H1 (cell line): Measurements from ENCODE around the gene CATSPERD. TPM values are rescaled to one million over a fixed set of nuclear protein-coding genes. Genes with fewer than 3 reads are reported as not detected.

Source experiments
- CTCF ChIA-PET: fragments of 300-600 bp; sonication (Branson Sonifier 250); formaldehyde crosslinking; loops from one replicate; lab custom pipeline; 2021; ENCODE audit not compliant: partially characterized antibody; lab: Charles Lee
- POLR2A ChIA-PET: fragments of 300-600 bp; sonication (Branson Sonifier 250); formaldehyde crosslinking; loops from one replicate; lab custom pipeline; 2021; ENCODE audit warnings: inconsistent platforms; ENCODE audit not compliant: partially characterized antibody; lab: Charles Lee
- DNase-seq, 2 experiments: peaks; one replicate each; pipeline versions ENCODE4 v3.0.0 to v3.0.0-alpha.2; 2010 to 2022; ENCODE audit warnings: low spot score in 2 of 2, low read depth in 1 of 2, mixed read lengths in 1 of 2
- FAIRE-seq: peaks from 2 replicates; lab custom pipeline; 2011; peaks lifted over from hg19 to GRCh38; lab: Jason Lieb, UNC
- H2AFZ ChIP-seq: 2 replicates; pipeline ENCODE4 v1.8.1; 2012; ENCODE audit warnings: low read length, inconsistent platforms
- H2AK5ac ChIP-seq: 2 replicates; pipeline ENCODE4 v1.6.1; 2013; ENCODE audit warnings: low read depth, low read length
- H2BK120ac ChIP-seq: replicated peaks from 2 replicates; pipeline ENCODE3; 2013; ENCODE audit warnings: low read depth, low read length, inconsistent platforms
- H2BK12ac ChIP-seq: 2 replicates; pipeline ENCODE4 v1.6.1; 2013; ENCODE audit warnings: low read depth, low read length
- H2BK15ac ChIP-seq: 2 replicates; pipeline ENCODE4 v1.6.1; 2013; ENCODE audit warnings: low read length
- H2BK20ac ChIP-seq: 2 replicates; pipeline ENCODE4 v1.6.1; 2013; ENCODE audit warnings: low read length
- H2BK5ac ChIP-seq: 2 replicates; pipeline ENCODE4 v1.6.1; 2013; ENCODE audit warnings: low read depth, low read length
- H3K14ac ChIP-seq: 2 replicates; pipeline ENCODE4 v1.6.1; 2013; ENCODE audit warnings: inconsistent platforms; ENCODE audit not compliant: insufficient read length
- H3K18ac ChIP-seq: 2 replicates; pipeline ENCODE4 v1.6.1; 2013; ENCODE audit warnings: low read length; ENCODE audit errors: extremely low read depth
- H3K23ac ChIP-seq: 2 replicates; pipeline ENCODE4 v1.6.1; 2013; ENCODE audit warnings: inconsistent platforms; ENCODE audit not compliant: insufficient read length
- H3K23me2 ChIP-seq: 2 replicates; pipeline ENCODE4 v1.6.1; 2013; ENCODE audit warnings: low read depth, low read length
- H3K27ac ChIP-seq: 2 replicates; pipeline ENCODE4 v1.6.1; 2011; ENCODE audit warnings: low read depth, low read length, inconsistent platforms
- H3K27me3 ChIP-seq, 4 experiments: replicated peaks in 1 of 4; 1 replicate in 1 of 4; 2 replicates in 3 of 4; pipeline versions ENCODE4 v1.6.1 to v1.8.1; 2011 to 2013; ENCODE audit warnings: low read length in 3 of 4, mild to moderate bottlenecking in 3 of 4, inconsistent platforms in 2 of 4, mixed read lengths in 2 of 4, moderate library complexity in 1 of 4; ENCODE audit not compliant: control insufficient read depth in 3 of 4, insufficient read depth in 3 of 4; ENCODE audit errors: extremely low read depth in 1 of 4
- H3K36me3 ChIP-seq, 4 experiments: 2 replicates each; pipeline versions ENCODE4 v1.6.1 to v1.8.1; 2011 to 2013; ENCODE audit warnings: mild to moderate bottlenecking in 4 of 4, low read length in 3 of 4, moderate library complexity in 2 of 4, control low read depth in 1 of 4, inconsistent platforms in 1 of 4; ENCODE audit not compliant: insufficient read depth in 4 of 4, control insufficient read depth in 2 of 4
- H3K4ac ChIP-seq: replicated peaks from 2 replicates; pipeline ENCODE3; 2013; ENCODE audit warnings: low read length, low read depth, mixed read lengths, inconsistent platforms; ENCODE audit not compliant: insufficient read length
- H3K4me1 ChIP-seq, 4 experiments: replicated peaks in 1 of 4; 1 replicate in 1 of 4; 2 replicates in 3 of 4; pipeline versions ENCODE4 v1.6.1 to v1.8.1; 2011 to 2013; ENCODE audit warnings: low read length in 3 of 4, inconsistent platforms in 2 of 4, mixed read lengths in 1 of 4; ENCODE audit not compliant: insufficient read depth in 4 of 4, control insufficient read depth in 3 of 4
- H3K4me2 ChIP-seq, 2 experiments: 2 replicates each; pipeline versions ENCODE4 v1.6.1 to v1.8.1; 2011 to 2013; ENCODE audit warnings: low read depth in 2 of 2, low read length in 2 of 2, control low read depth in 1 of 2, inconsistent platforms in 1 of 2, mild to moderate bottlenecking in 1 of 2; ENCODE audit not compliant: insufficient read depth in 1 of 2
- H3K4me3 ChIP-seq, 4 experiments: fragments of 200-600, 300-600 bp in 1 of 4; sonication (generic), shearing (Covaris generic), sonication (Bioruptor Twin) in 1 of 4; 2 replicates each; pipeline versions ENCODE4 v1.5.1 to v1.8.1; 2011 to 2016; ENCODE audit warnings: low read length in 4 of 4, low read depth in 3 of 4, control low read depth in 2 of 4, inconsistent platforms in 2 of 4, mild to moderate bottlenecking in 2 of 4, mixed read lengths in 1 of 4, moderate library complexity in 1 of 4; ENCODE audit not compliant: insufficient read depth in 2 of 4; ENCODE audit errors: extremely low read depth in 1 of 4
- H3K56ac ChIP-seq: replicated peaks from 2 replicates; pipeline ENCODE3; 2013; ENCODE audit warnings: low read depth, mild to moderate bottlenecking, mixed read lengths, low read length, inconsistent platforms; ENCODE audit not compliant: insufficient read length
- H3K79me1 ChIP-seq: 2 replicates; pipeline ENCODE4 v1.6.1; 2013; ENCODE audit warnings: low read depth, low read length, control low read depth
- H3K79me2 ChIP-seq, 2 experiments: 2 replicates each; pipeline versions ENCODE4 v1.6.1 to v1.8.1; 2012 to 2013; ENCODE audit warnings: low read length in 2 of 2, mild to moderate bottlenecking in 2 of 2, inconsistent platforms in 1 of 2; ENCODE audit not compliant: insufficient read depth in 2 of 2, control insufficient read depth in 1 of 2
- H3K9ac ChIP-seq, 4 experiments: replicated peaks in 1 of 4; 1 replicate in 1 of 4; 2 replicates in 3 of 4; pipeline versions ENCODE4 v1.6.1 to v1.8.1; 2011 to 2013; ENCODE audit warnings: low read depth in 3 of 4, low read length in 3 of 4, control low read depth in 2 of 4, mild to moderate bottlenecking in 2 of 4, moderate library complexity in 2 of 4, inconsistent platforms in 1 of 4; ENCODE audit errors: extremely low read depth in 1 of 4
- H3K9me3 ChIP-seq, 2 experiments: 2 replicates each; pipeline versions ENCODE4 v1.6.1 to v1.8.1; 2012 to 2013; ENCODE audit warnings: mild to moderate bottlenecking in 2 of 2, moderate library complexity in 2 of 2, control low read depth in 1 of 2, inconsistent platforms in 1 of 2, low read depth in 1 of 2, low read length in 1 of 2, mixed read lengths in 1 of 2; ENCODE audit not compliant: insufficient read depth in 2 of 2
- H4K20me1 ChIP-seq, 2 experiments: replicated peaks in 1 of 2; 2 replicates each; pipeline versions ENCODE3 to v1.8.1; 2011 to 2013; ENCODE audit warnings: inconsistent platforms in 2 of 2, low read length in 2 of 2, mild to moderate bottlenecking in 1 of 2; ENCODE audit not compliant: insufficient read depth in 2 of 2, control insufficient read depth in 1 of 2
- H4K5ac ChIP-seq: 2 replicates; pipeline ENCODE4 v1.6.1; 2013; ENCODE audit warnings: low read length, low read depth, mixed read lengths, inconsistent platforms; ENCODE audit not compliant: insufficient read length
- H4K8ac ChIP-seq: 2 replicates; pipeline ENCODE4 v1.8.0; 2013; ENCODE audit warnings: mild to moderate bottlenecking, moderate library complexity, low read length, inconsistent platforms; ENCODE audit not compliant: insufficient read depth; ENCODE audit errors: extremely low read depth
- H4K91ac ChIP-seq: replicated peaks from 2 replicates; pipeline ENCODE3; 2013; ENCODE audit warnings: low read length, mixed read lengths, inconsistent platforms; ENCODE audit not compliant: insufficient read length
- BCL11A ChIP-seq, 2 experiments: IDR thresholded peaks; one replicate each; pipeline ENCODE4 v1.6.1; 2011; ENCODE audit warnings: low read depth in 2 of 2, low read length in 2 of 2, mild to moderate bottlenecking in 2 of 2
- CHD1 ChIP-seq: IDR thresholded peaks from 2 replicates; pipeline ENCODE4 v1.6.1; 2012; ENCODE audit warnings: low read depth, low read length, improper control_type of control experiment
- CTBP2 ChIP-seq: IDR thresholded peaks from 2 replicates; pipeline ENCODE4 v1.7.0; 2011; ENCODE audit warnings: borderline replicate concordance, mild to moderate bottlenecking, moderate library complexity, mixed read lengths, low read length; ENCODE audit not compliant: insufficient read depth, insufficient read length
- EZH2 ChIP-seq: fragments of 200-600 bp; sonication (generic); IDR thresholded peaks from 2 replicates; pipeline ENCODE4 v1.7.1; 2012; ENCODE audit warnings: low read depth, mild to moderate bottlenecking, moderate library complexity, low read length, inconsistent platforms; ENCODE audit not compliant: severe bottlenecking
- POU5F1 ChIP-seq: IDR thresholded peaks from 2 replicates; pipeline ENCODE4 v1.6.1; 2011; ENCODE audit warnings: low read depth, mild to moderate bottlenecking, low read length, moderate library complexity
- SP4 ChIP-seq: IDR thresholded peaks from 2 replicates; pipeline ENCODE4 v1.6.1; 2012; ENCODE audit warnings: low read length, inconsistent platforms
- SUZ12 ChIP-seq: fragments of 200-600 bp; sonication (generic); IDR thresholded peaks from 2 replicates; pipeline ENCODE4 v1.6.1; 2012; ENCODE audit warnings: mild to moderate bottlenecking, inconsistent platforms, low read length, moderate library complexity, mixed read lengths
- TAF1 ChIP-seq: IDR thresholded peaks from 2 replicates; pipeline ENCODE4 v1.6.1; 2011; ENCODE audit warnings: mild to moderate bottlenecking, low read depth, low read length
- TCF12 ChIP-seq: IDR thresholded peaks from 2 replicates; pipeline ENCODE4 v1.6.1; 2011; ENCODE audit warnings: low read depth, mild to moderate bottlenecking, low read length
- ZNF274 ChIP-seq: IDR thresholded peaks from 2 replicates; pipeline ENCODE4 v1.7.0; 2012; ENCODE audit warnings: low read length, borderline replicate concordance; ENCODE audit errors: extremely low read depth
- WGBS, 2 experiments: shearing (Covaris generic) in 1 of 2; methylation state at CpG; one replicate each; pipeline versions ENCODE4 v1.1.6 to v1.1.7; 2013 to 2015; ENCODE audit warnings: low lambda C conversion rate in 2 of 2, mixed read lengths in 2 of 2, inconsistent platforms in 1 of 2, low coverage in 1 of 2, missing lambda C conversion rate in 1 of 2; ENCODE audit not compliant: insufficient replicate concordance in 2 of 2, insufficient coverage in 1 of 2, insufficient read length in 1 of 2; ENCODE audit errors: extremely low coverage in 1 of 2, missing lambda C conversion rate in 1 of 2; 5-methylcytosine and 5-hydroxymethylcytosine counted together
- polyA plus RNA-seq, 7 experiments: library from polyadenylated mRNA; depleted of rRNA in 3 of 7; stranded (reverse) in 5 of 7; unstranded in 2 of 7; fragments of >200 nt in 5 of 7; fragments of 200-250 nt in 2 of 7; gene quantifications; 1 replicate in 5 of 7; 2 replicates in 1 of 7; 4 replicates in 1 of 7; pipeline versions ENCODE4 v1.2.1 to v1.2.3, GENCODE V29; 2011 to 2013; ENCODE audit warnings: missing spikeins in 2 of 7, mixed read lengths in 2 of 7
- total RNA-seq: library from RNA; stranded (reverse); fragmentation: NEBNext Ultra II Directional; extraction: Animal tissue kit (Norgen Biotek cat#: 25700); gene quantifications from 2 replicates; pipeline ENCODE4 v1.2.1, GENCODE V29; 2021

The CATSPERD gene
- total and polyA plus RNA-seq, 2 of the 8 experiments (the other 6 are each of a cell fraction or from before 2014, with no cell fraction given) = 0.12 TPM; not detected in 1

- Histone ChIP-seq H3K23me2 (peaks cover 4% of the 10 kb centered on the region; the same call in 1 of the 2 replicates), H3K9ac (no peak overlapping the region), H3K27me3 (peaks cover under 1 to 7% (median 3%) of the 10 kb centered on the region in 4 experiments; a peak in 5 of 7 replicates), H2BK5ac (no peak overlapping the region), H3K79me1 (peaks cover 4% of the 10 kb centered on the region; the same call in 1 of the 2 replicates), H3K18ac (no peak overlapping the region), H4K8ac (no peak overlapping the region), H2BK120ac (no peak overlapping the region), H4K5ac (no peak overlapping the region), H2BK20ac (no peak overlapping the region), H2AFZ (no peak overlapping the region), H4K20me1 (peaks cover 0 to 6% of the 10 kb centered on the region in 2 experiments), H3K14ac (no peak overlapping the region), H3K56ac (no peak overlapping the region), H3K4me2 (no peak overlapping the region), H3K9me3 (no peaks in the 10 kb centered on the region), H4K91ac (no peak overlapping the region), H3K4me3 (no peak overlapping the region), H3K4me1 (peaks cover 0 to 9% (median 7%) of the 10 kb centered on the region in 4 experiments; a peak in 5 of 7 replicates), H3K23ac (no peak overlapping the region), H2BK12ac (no peak overlapping the region), H3K4ac (no peak overlapping the region), H3K79me2 (no peaks in the 10 kb centered on the region; a peak in 1 of 4 replicates), H3K36me3 (no peaks in the 10 kb centered on the region), H2BK15ac (no peak overlapping the region), H3K27ac (no peak overlapping the region), H2AK5ac (no peak overlapping the region)
- FAIRE-seq = no peak
- WGBS, 2 experiments = 96% methylated on average over 15 of the region's 21 CpGs; no CpG with 5 or more reads in 1 of the 2 experiments
- CTCF ChIA-PET = interaction anchor here (0.5 to 4.5 kb wide), 13 partner anchors 15 to 1572 kb away, joined by 3 to 32 read pairs (median 3); no protein-coding TSS in a partner anchor
- no peak for DNase-seq
- POLR2A ChIA-PET = interaction anchor here (1.0 to 2.5 kb wide), 4 partner anchors 15 to 214 kb away, joined by 3 to 6 read pairs (median 4); no protein-coding TSS in a partner anchor
- TF ChIP-seq CHD1 (no peak), TAF1 (no peak), TCF12 (no peak), SP4 (no peak), ZNF274 (no peak), BCL11A (IDR thresholded peaks at IDR 0.05; ENCODE audit: low read depth in 2 of 2, low read length in 2 of 2) (no peak), EZH2 (no peak), CTBP2 (no peak), SUZ12 (no peak), POU5F1 (no peak)
These were observed 87.8 kb downstream of the CATSPERD start for GRCh38 chr19:5808120-5808816.
